ENCODE results near the gene DDX59. TPM values are rescaled to one million over a fixed set of nuclear protein-coding genes. Genes with fewer than 3 reads are reported as not detected.

Gene DDX59
- total and polyA plus RNA-seq, 2 donors from 2014 or later = 18.2 to 20.8 TPM

- DNase-seq (peak in 2 of 5 donors; percentile 11 to 18), FAIRE-seq (no peak)
- H3K4me1 ChIP-seq (ENCODE audit: control insufficient read depth in 2 of 3, insufficient read depth in 2 of 3, low read depth in 1 of 3, low read length in 3 of 3) = no peaks in the 10 kb centered on the region
- no peak for TF ChIP-seq CTCF (IDR thresholded peaks at IDR 0.05; ENCODE audit: borderline replicate concordance, extremely low read depth, insufficient read depth)
- H3K4me3 ChIP-seq (ENCODE audit: low read length in 3 of 3) = no peak overlapping the region
- no peaks in the 10 kb centered on the region for H3K27me3 ChIP-seq (ENCODE audit: control insufficient read depth, insufficient read depth, low read length)
- no peak overlapping the region for H3K9ac ChIP-seq (ENCODE audit: low read length in 3 of 3)
- no peak overlapping the region for H3K27ac ChIP-seq (ENCODE audit: low read depth in 2 of 2, low read length in 2 of 2)
- H3K36me3 ChIP-seq (ENCODE audit: control insufficient read depth in 2 of 3, insufficient read depth in 3 of 3, low read length in 3 of 3) = no peaks in the 10 kb centered on the region
- no peaks in the 10 kb centered on the region for H3K9me3 ChIP-seq (ENCODE audit: control insufficient read depth in 2 of 3, insufficient read depth in 1 of 3, low read length in 3 of 3)
- intact Hi-C loops (cut with DNase I) = loop anchor here (10.0 kb wide), 1 partner anchor 175 kb away; no protein-coding TSS in a partner anchor
Observed at GRCh38 chr1:200629876-200630514, 39.7 kb downstream of the DDX59 start.

- FAIRE-seq (no peak), DNase-seq (no peak)
- H3K9ac ChIP-seq (ENCODE audit: low read length in 3 of 3) = no peak overlapping the region
- intact Hi-C loops (cut with DNase I) = loop anchor here (10.0 kb wide), 1 partner anchor 176 kb away; no protein-coding TSS in a partner anchor
- H3K4me1 ChIP-seq (ENCODE audit: control insufficient read depth in 2 of 3, insufficient read depth in 2 of 3, low read depth in 1 of 3, low read length in 3 of 3) = peaks cover 0 to 3% (median 0%) of the 10 kb centered on the region in 3 donors
- H3K27me3 ChIP-seq (ENCODE audit: control insufficient read depth, insufficient read depth, low read length) = no peaks in the 10 kb centered on the region
- no peak for TF ChIP-seq CTCF (IDR thresholded peaks at IDR 0.05; ENCODE audit: borderline replicate concordance, extremely low read depth, insufficient read depth)
- H3K9me3 ChIP-seq (ENCODE audit: control insufficient read depth in 2 of 3, insufficient read depth in 1 of 3, low read length in 3 of 3) = no peaks in the 10 kb centered on the region
- H3K4me3 ChIP-seq (ENCODE audit: low read length in 3 of 3) = no peak overlapping the region
- no peak overlapping the region for H3K27ac ChIP-seq (ENCODE audit: low read depth in 2 of 2, low read length in 2 of 2)
- no peaks in the 10 kb centered on the region for H3K36me3 ChIP-seq (ENCODE audit: control insufficient read depth in 2 of 3, insufficient read depth in 3 of 3, low read length in 3 of 3)
Observed at GRCh38 chr1:200628223-200628881, 41.4 kb downstream of the DDX59 start.

GRCh38 chr1:200627575-200628222 lies 42.0 kb downstream of the DDX59 start:
- Histone ChIP-seq H3K4me3 (ENCODE audit: low read length in 3 of 3) (no peak overlapping the region), H3K9ac (ENCODE audit: low read length in 3 of 3) (no peak overlapping the region), H3K9me3 (ENCODE audit: control insufficient read depth in 2 of 3, insufficient read depth in 1 of 3, low read length in 3 of 3) (no peaks in the 10 kb centered on the region), H3K27me3 (ENCODE audit: control insufficient read depth, insufficient read depth, low read length) (no peaks in the 10 kb centered on the region), H3K36me3 (ENCODE audit: control insufficient read depth in 2 of 3, insufficient read depth in 3 of 3, low read length in 3 of 3) (no peaks in the 10 kb centered on the region), H3K27ac (ENCODE audit: low read depth in 2 of 2, low read length in 2 of 2) (no peak overlapping the region), H3K4me1 (ENCODE audit: control insufficient read depth in 2 of 3, insufficient read depth in 2 of 3, low read depth in 1 of 3, low read length in 3 of 3) (peaks cover 0 to 3% (median 0%) of the 10 kb centered on the region in 3 donors)
- FAIRE-seq (no peak), DNase-seq (no peak)
- intact Hi-C loops (cut with DNase I) = loop anchor here (10.0 kb wide), 1 partner anchor 177 kb away; no protein-coding TSS in a partner anchor
- TF ChIP-seq CTCF (IDR thresholded peaks at IDR 0.05; ENCODE audit: borderline replicate concordance, extremely low read depth, insufficient read depth) = no peak
